ENCODE results near the gene RPL32. TPM values are rescaled to one million over a fixed set of nuclear protein-coding genes. Genes with fewer than 3 reads are reported as not detected.
A peak's percentile ranks its signal among the peaks of the same experiment; 100 is the strongest.

Gene RPL32
- total and polyA plus RNA-seq, 9 of the 15 experiments (the other 6 are each of a cell fraction or from before 2014, with no cell fraction given) = 2,738 to 6,200 (median 4,286) TPM

GRCh38 chr3:12796171-12797123 lies 44.9 kb downstream of the RPL32 start, which contains the start of gene CAND2:
Gene CAND2, plus strand, starts transcription at chr3:12796680. Its CDS starts 41 bp downstream, at chr3:12796721.
- peak within 1 kb of the TSS; percentile 77 for H3K27ac ChIP-seq (ENCODE audit: extremely low read depth, low read depth, low read length)
- no peak for TF ChIP-seq TCF7 (IDR thresholded peaks at IDR 0.05; ENCODE audit: borderline replicate concordance)
- peak; percentile 83; the same call in 1 of the 2 replicates for TF ChIP-seq CBFB (CRISPR knock-in tag; IDR thresholded peaks at IDR 0.05)
- peak; percentile 90 for TF ChIP-seq ZBTB17 (CRISPR knock-in tag; IDR thresholded peaks at IDR 0.05)
- no peak for TF ChIP-seq NCOR1 (IDR thresholded peaks at IDR 0.05)
- TF ChIP-seq PREB (CRISPR knock-in tag; IDR thresholded peaks at IDR 0.05) = peak; percentile 92
- TF ChIP-seq ZNF41 (CRISPR knock-in tag; conservative IDR thresholded peaks at IDR 0.05) = no peak
- no peak for TF ChIP-seq ATF1 (CRISPR knock-in tag; IDR thresholded peaks at IDR 0.05)
- peak; percentile 78 for TF ChIP-seq ATF1 (tag; IDR thresholded peaks at IDR 0.05)
- 0 out of 4 replicates have a peak, but pooled peaks of 1 of the 2 experiments have one; percentile 30 for TF ChIP-seq BCLAF1 (IDR thresholded peaks at IDR 0.05; ENCODE audit: borderline replicate concordance in 1 of 2, control insufficient read depth in 1 of 2, low read depth in 2 of 2, low read length in 1 of 2)
- TF ChIP-seq POLR2B (IDR thresholded peaks at IDR 0.05; ENCODE audit: low read depth, partially characterized antibody) = peak; percentile 70
- TF ChIP-seq RAD51 (IDR thresholded peaks at IDR 0.05; ENCODE audit: borderline replicate concordance, low read depth) = no peak
- no peak for TF ChIP-seq FOXA1 (IDR thresholded peaks at IDR 0.05; ENCODE audit: borderline replicate concordance)
- peak; percentile 30; the same call in 1 of the 2 replicates for TF ChIP-seq ZNF395 (CRISPR knock-in tag; IDR thresholded peaks at IDR 0.05)
- TF ChIP-seq NFRKB (IDR thresholded peaks at IDR 0.05; ENCODE audit: low read depth) = peak; percentile 87

More at GRCh38 chr3:12796171-12797123, 44.9 kb downstream of the RPL32 start, which contains the start of gene CAND2:
- H2AFZ ChIP-seq (ENCODE audit: low read depth, low read length) = peak within 1 kb of the TSS; percentile 100
- in situ Hi-C loops (cut with MboI) = no loop called here
- H3K79me2 ChIP-seq (ENCODE audit: control insufficient read depth, insufficient read depth, low read length) = peaks cover 6% of the 10 kb centered on the region; the same call in 1 of the 3 replicates
- H3K9me3 ChIP-seq (replicated peaks; ENCODE audit: control insufficient read depth, insufficient read depth, low read depth, low read length) = no peaks in the 10 kb centered on the region
- DNase-seq (ENCODE audit: extremely low read depth in 1 of 4, low spot score in 3 of 4) (peak; percentile 78 to 87 (median 84)), FAIRE-seq (peak; percentile 72), ATAC-seq (peak; percentile 96)
- 9% methylated on average over 40 of the region's 61 CpGs for WGBS (ENCODE audit: insufficient coverage, low coverage, missing lambda C conversion rate)
- intact Hi-C loops (cut with micrococcal nuclease) = loop anchor here (10.0 kb wide), 1 partner anchor 198 kb away; no protein-coding TSS in a partner anchor
- H3K4me2 ChIP-seq (ENCODE audit: insufficient read depth, low read length) = peak within 1 kb of the TSS; percentile 95
- peak within 1 kb of the TSS; percentile 79 to 93 for H3K9ac ChIP-seq (ENCODE audit: insufficient read depth in 1 of 2, low read depth in 2 of 2, low read length in 2 of 2)
- no peaks in the 10 kb centered on the region for H3K27me3 ChIP-seq (ENCODE audit: control insufficient read depth in 2 of 2, insufficient read depth in 2 of 2, low read length in 2 of 2)
- no peaks in the 10 kb centered on the region for H3K9me1 ChIP-seq (ENCODE audit: control insufficient read depth, insufficient read depth, low read length)
- H3K4me1 ChIP-seq (replicated peaks in 1 of 2; ENCODE audit: control insufficient read depth in 2 of 2, insufficient read depth in 2 of 2, low read length in 2 of 2) = peaks cover 8 to 25% of the 10 kb centered on the region in 2 experiments; a peak in 3 of 5 replicates
- TSS peak; percentile 57 for BruUV-seq (replicated peaks)
- no peaks in the 10 kb centered on the region for H3K36me3 ChIP-seq (ENCODE audit: control insufficient read depth, insufficient read depth, low read length)
- H4K20me1 ChIP-seq (replicated peaks; ENCODE audit: control insufficient read depth, insufficient read depth, low read length) = no peaks in the 10 kb centered on the region
- ChIA-PET CTCF (ENCODE audit: low intra/inter-chr PET ratio) (interaction anchor here (0.7 kb wide), 1 partner anchor 78 kb away, joined by 3 read pairs; no protein-coding TSS in a partner anchor), POLR2A (interaction anchor here (0.5 to 6.1 kb wide), 14 partner anchors 8 to 197 kb away, joined by 3 to 65 read pairs (median 3); no protein-coding TSS in a partner anchor)
- H3K4me3 ChIP-seq = peak within 1 kb of the TSS; percentile 73
